Pancreas (tissue), 10 donors: ENCODE results near the gene SAMSN1. TPM values are rescaled to one million over a fixed set of nuclear protein-coding genes. Genes with fewer than 3 reads are reported as not detected.

Source experiments
- ATAC-seq, 4 donors: fragments of 200-7000 bp; cut with Tn5 transposase; one replicate each; pipeline versions ENCODE4 v1.8.0 to v1.9.1; 2020; ENCODE audit warnings: mild to moderate bottlenecking in 4 of 4, moderate library complexity in 4 of 4
- DNase-seq, 6 donors: peaks; one replicate each; pipeline ENCODE4 v3.0.0-alpha.2; 2020
- FAIRE-seq: peaks from 2 replicates; lab custom pipeline; 2012; peaks lifted over from hg19 to GRCh38; lab: Jason Lieb, UNC
- H3K27ac ChIP-seq, 4 donors: fragments of 200-600 bp; sonication (generic); 1 replicate in 3 of 4; 2 replicates in 1 of 4; pipeline versions ENCODE4 v1.5.0 to v1.8.0; 2020
- H3K27me3 ChIP-seq, 4 donors: fragments of 200-600 bp; one replicate each; pipeline ENCODE4 v1.8.0; 2021
- H3K36me3 ChIP-seq, 3 donors: fragments of 200-600 bp; sonication (generic) in 1 of 3; one replicate each; pipeline versions ENCODE4 v1.5.0 to v1.8.0; 2020 to 2021
- H3K4me1 ChIP-seq, 3 donors: fragments of 200-600 bp; one replicate each; pipeline ENCODE4 v1.8.0; 2021
- H3K4me3 ChIP-seq, 4 donors: fragments of 200-600 bp; sonication (generic) in 2 of 4; one replicate each; pipeline versions ENCODE4 v1.5.0 to v1.8.0; 2020 to 2021
- H3K9me3 ChIP-seq, 4 donors: fragments of 200-600 bp; one replicate each; pipeline ENCODE4 v1.8.0; 2021
- CTCF ChIP-seq, 4 donors: fragments of 200-600 bp; sonication (generic) in 3 of 4; IDR thresholded peaks; one replicate each; pipeline versions ENCODE4 v1.5.0 to v1.8.0; 2021; ENCODE audit warnings: antibody characterized with exemption in 4 of 4
- WGBS, 2 donors: extraction: QIAGEN DNeasy Blood & Tissue Kit; methylation state at CpG; one replicate each; pipeline ENCODE4 v1.1.7; 2013; 5-methylcytosine and 5-hydroxymethylcytosine counted together
- intact Hi-C, 3 donors: fragments of 100-400 bp; cut with DNase I; formaldehyde crosslinking; loops; one replicate each; pipeline versions ENCODE4 v1.11.1 to v1.14.2; 2022
- polyA plus RNA-seq, 2 donors: library from polyadenylated mRNA; stranded (reverse); fragments of 200-250 nt; gene quantifications; one replicate each; pipeline ENCODE4 v1.2.3, GENCODE V29; 2013
- total RNA-seq, 6 donors: library from RNA; stranded (reverse); fragmentation: NEBNext Ultra II Directional in 4 of 6; extraction: Animal tissue kit (Norgen Biotek cat#: 25700) in 4 of 6; gene quantifications; one replicate each; pipeline versions ENCODE4 v1.2.1 to v1.2.4, GENCODE V29; 2021 to 2023
- donor health status: healthy with polysubstance abuse.
- donor health status: DM: no; HTN: no; CAD: no; lungs with moderate emphysema.
- donor health status: DM: no; HTN: no; CAD: no.
- donor health status: control.
- donor health status: control.
- donor health status: Bipolar disorder and iron deficiency.
- donor health status: DM: yes; HTN: yes; CAD: no.
- donor health status: DM: no; HTN: no; CAD: no.
- donor health status: DM: no; HTN: no; CAD: no.
- donor health status: DM: yes; HTN: yes; CAD: no.

SAMSN1 gene
- total and polyA plus RNA-seq, 8 donors, result 0.12 to 5.0 (median 1.1) TPM

- no peak for TF ChIP-seq CTCF (IDR thresholded peaks at IDR 0.05)
- no peak overlapping the region for H3K4me3 ChIP-seq
- no peaks in the 10 kb centered on the region for H3K9me3 ChIP-seq
- intact Hi-C loops, result no loop called here
- H3K4me1 ChIP-seq, result no peaks in the 10 kb centered on the region
- no peak for FAIRE-seq
- H3K27me3 ChIP-seq, result no peaks in the 10 kb centered on the region
- WGBS, 2 donors, result 32 to 37% methylated on average over 2 of the region's 2 CpGs
- no peaks in the 10 kb centered on the region for H3K36me3 ChIP-seq
- no peak for ATAC-seq
- DNase-seq, result no peak
- no peak overlapping the region for H3K27ac ChIP-seq
These were observed 52.4 kb downstream of the SAMSN1 start for GRCh38 chr21:14493731-14494130.

- no peaks in the 10 kb centered on the region for H3K27me3 ChIP-seq
- WGBS, 2 donors, result 68 to 75% methylated on average over 4 of the region's 4 CpGs
These were observed 53.2 kb downstream of the SAMSN1 start for GRCh38 chr21:14492931-14493330.

DNA sequence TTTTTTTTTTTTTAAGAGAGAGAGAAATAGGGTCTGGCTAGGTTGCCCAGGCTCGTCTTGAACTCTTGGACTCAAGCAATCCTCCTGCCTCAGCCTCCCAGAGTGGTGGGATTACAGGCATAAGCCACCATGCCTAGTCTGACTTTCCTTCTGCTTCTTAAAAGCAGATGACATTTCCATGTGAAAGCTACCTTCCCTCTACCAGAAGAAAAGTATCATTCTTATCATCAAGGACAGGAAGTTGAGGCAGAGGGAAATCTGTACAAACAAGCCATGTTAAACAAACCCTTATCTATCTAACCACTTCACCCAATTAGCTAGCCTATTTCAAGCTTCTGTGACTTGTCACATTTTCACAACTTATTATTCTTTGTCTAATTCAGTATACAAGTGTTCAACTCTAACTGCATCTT, 54.8 kb downstream of the SAMSN1 start:
- Histone ChIP-seq H3K27ac (no peak overlapping the region), H3K4me3 (no peak overlapping the region), H3K4me1 (no peaks in the 10 kb centered on the region), H3K36me3 (no peaks in the 10 kb centered on the region), H3K9me3 (no peaks in the 10 kb centered on the region), H3K27me3 (no peaks in the 10 kb centered on the region)
- WGBS, 2 donors, result 64 to 67% methylated on average over 1 of the region's 1 CpG
- FAIRE-seq (no peak), DNase-seq (no peak), ATAC-seq (no peak)
- TF ChIP-seq CTCF (IDR thresholded peaks at IDR 0.05), result no peak
- intact Hi-C loops, result no loop called here

More at GRCh38 chr21:14492931-14493330, 53.2 kb downstream of the SAMSN1 start:
- ATAC-seq (no peak), DNase-seq (peak in 1 of 6 donors; percentile 26), FAIRE-seq (no peak)
- Histone ChIP-seq H3K27ac (no peak overlapping the region), H3K9me3 (no peaks in the 10 kb centered on the region), H3K36me3 (no peaks in the 10 kb centered on the region), H3K4me3 (no peak overlapping the region), H3K4me1 (no peaks in the 10 kb centered on the region)
- intact Hi-C loops, result no loop called here
- TF ChIP-seq CTCF (IDR thresholded peaks at IDR 0.05), result no peak

GRCh38 chr21:14488672-14489204, 57.4 kb downstream of the SAMSN1 start:
- TF ChIP-seq CTCF (IDR thresholded peaks at IDR 0.05), result no peak
- ATAC-seq (no peak), FAIRE-seq (no peak), DNase-seq (no peak)
- H3K4me3 ChIP-seq, result no peak overlapping the region
- no peaks in the 10 kb centered on the region for H3K36me3 ChIP-seq
- 71 to 80% methylated on average over 5 of the region's 5 CpGs for WGBS, 2 donors
- H3K4me1 ChIP-seq, result no peaks in the 10 kb centered on the region
- no peak overlapping the region for H3K27ac ChIP-seq
- intact Hi-C loops, result no loop called here
- H3K9me3 ChIP-seq, result no peaks in the 10 kb centered on the region
- H3K27me3 ChIP-seq, result no peaks in the 10 kb centered on the region

- intact Hi-C loops, result no loop called here
- Histone ChIP-seq H3K9me3 (no peaks in the 10 kb centered on the region), H3K27me3 (no peaks in the 10 kb centered on the region), H3K4me3 (no peak overlapping the region), H3K4me1 (no peaks in the 10 kb centered on the region), H3K36me3 (no peaks in the 10 kb centered on the region), H3K27ac (no peak overlapping the region)
- no peak for DNase-seq
- no peak for ATAC-seq
- no peak for TF ChIP-seq CTCF (IDR thresholded peaks at IDR 0.05)
- FAIRE-seq, result no peak
These were observed 58.4 kb downstream of the SAMSN1 start for GRCh38 chr21:14487490-14488432.
